CD14-positive monocyte (primary cell): Measurements from ENCODE around the gene HSPA4. TPM values are rescaled to one million over a fixed set of nuclear protein-coding genes. Genes with fewer than 3 reads are reported as not detected.

Experiments used
- DNase-seq, 3 donors: peaks; one replicate each; pipeline ENCODE4 v3.0.0-alpha.2; 2011 to 2022
- H2AFZ ChIP-seq: 2 replicates; pipeline ENCODE4 v1.6.0; 2012; ENCODE audit warnings: mild to moderate bottlenecking, low read depth, low read length, inconsistent platforms; ENCODE audit not compliant: insufficient read depth, poor library complexity, severe bottlenecking
- H3K27ac ChIP-seq, 2 donors: 1 replicate in 1 of 2; 2 replicates in 1 of 2; pipeline ENCODE4 v1.5.1; 2012 to 2013; ENCODE audit warnings: low read length in 2 of 2, control low read depth in 1 of 2, inconsistent platforms in 1 of 2, low read depth in 1 of 2, mild to moderate bottlenecking in 1 of 2
- H3K27me3 ChIP-seq, 2 donors: one replicate each; pipeline versions ENCODE4 v1.6.0 to v1.6.1; 2011 to 2013; ENCODE audit warnings: low read length in 2 of 2; ENCODE audit not compliant: control insufficient read depth in 2 of 2, insufficient read depth in 2 of 2
- H3K36me3 ChIP-seq, 2 donors: replicated peaks in 1 of 2; 1 replicate in 1 of 2; 2 replicates in 1 of 2; pipeline versions ENCODE4 v1.5.1 to v1.6.1; 2012 to 2013; ENCODE audit warnings: low read length in 2 of 2, control low read depth in 1 of 2, inconsistent platforms in 1 of 2, mild to moderate bottlenecking in 1 of 2; ENCODE audit not compliant: insufficient read depth in 2 of 2, control insufficient read depth in 1 of 2
- H3K4me1 ChIP-seq, 2 donors: 1 replicate in 1 of 2; 2 replicates in 1 of 2; pipeline versions ENCODE4 v1.5.1 to v1.6.1; 2012 to 2013; ENCODE audit warnings: low read length in 2 of 2, control low read depth in 1 of 2, inconsistent platforms in 1 of 2, mild to moderate bottlenecking in 1 of 2, moderate library complexity in 1 of 2; ENCODE audit not compliant: insufficient read depth in 2 of 2, control insufficient read depth in 1 of 2
- H3K4me2 ChIP-seq: replicated peaks from 2 replicates; pipeline ENCODE3; 2012; ENCODE audit warnings: low read length, moderate library complexity, mild to moderate bottlenecking; ENCODE audit not compliant: poor library complexity, severe bottlenecking; ENCODE audit errors: extremely low read depth
- H3K4me3 ChIP-seq, 3 experiments: fragments of 200-600 bp in 1 of 3; sonication (generic) in 1 of 3; replicated peaks in 1 of 3; 1 replicate in 2 of 3; 2 replicates in 1 of 3; pipeline ENCODE4 v1.5.1; 2011 to 2013; ENCODE audit warnings: low read length in 3 of 3, mild to moderate bottlenecking in 3 of 3, control low read depth in 2 of 3, low read depth in 2 of 3, inconsistent platforms in 1 of 3, moderate library complexity in 1 of 3
- H3K79me2 ChIP-seq: 2 replicates; pipeline ENCODE4 v1.6.0; 2012; ENCODE audit warnings: mild to moderate bottlenecking, control low read depth, inconsistent platforms, low read length, moderate library complexity; ENCODE audit not compliant: insufficient read depth
- H3K9ac ChIP-seq: 2 replicates; pipeline ENCODE4 v1.6.0; 2017; ENCODE audit warnings: low read length, mild to moderate bottlenecking; ENCODE audit not compliant: insufficient read depth, poor library complexity, severe bottlenecking
- H3K9me3 ChIP-seq, 2 donors: replicated peaks in 1 of 2; 1 replicate in 1 of 2; 2 replicates in 1 of 2; pipeline versions ENCODE4 v1.5.1 to v1.6.1; 2012 to 2013; ENCODE audit warnings: low read length in 2 of 2, control low read depth in 1 of 2; ENCODE audit not compliant: control insufficient read depth in 1 of 2, insufficient read depth in 1 of 2
- H4K20me1 ChIP-seq: 2 replicates; pipeline ENCODE4 v1.6.0; 2012; ENCODE audit warnings: mild to moderate bottlenecking, low read length, control low read depth, moderate library complexity; ENCODE audit not compliant: insufficient read depth
- H3K27ac Mint-ChIP-seq, 7 donors: one replicate each; pipeline ENCODE4 v1.8.0; 2020; ENCODE audit warnings: mild to moderate bottlenecking in 7 of 7, mixed read lengths in 7 of 7, moderate library complexity in 6 of 7, inconsistent platforms in 2 of 7
- H3K27me3 Mint-ChIP-seq, 3 donors: one replicate each; pipeline ENCODE4 v1.8.0; 2021 to 2022; ENCODE audit warnings: low read depth in 3 of 3, mild to moderate bottlenecking in 3 of 3, mixed read lengths in 3 of 3, moderate library complexity in 3 of 3, inconsistent platforms in 1 of 3
- H3K36me3 Mint-ChIP-seq, 2 donors: one replicate each; pipeline ENCODE4 v1.8.0; 2020; ENCODE audit warnings: mixed read lengths in 2 of 2, inconsistent platforms in 1 of 2, mild to moderate bottlenecking in 1 of 2
- H3K4me1 Mint-ChIP-seq: one replicate; pipeline ENCODE4 v1.8.0; 2020; ENCODE audit warnings: mild to moderate bottlenecking, mixed read lengths
- H3K4me3 Mint-ChIP-seq, 2 donors: one replicate each; pipeline ENCODE4 v1.8.0; 2020; ENCODE audit warnings: mild to moderate bottlenecking in 2 of 2, mixed read lengths in 2 of 2, moderate library complexity in 1 of 2
- H3K9me3 Mint-ChIP-seq, 7 donors: one replicate each; pipeline ENCODE4 v1.8.0; 2020 to 2022; ENCODE audit warnings: mixed read lengths in 7 of 7, mild to moderate bottlenecking in 6 of 7, moderate library complexity in 6 of 7, inconsistent platforms in 2 of 7
- CTCF ChIP-seq: fragments of 200-600 bp; IDR thresholded peaks from one replicate; pipeline ENCODE4 v1.8.0; 2022; ENCODE audit warnings: antibody characterized with exemption, mild to moderate bottlenecking
- WGBS: methylation state at CpG from one replicate; pipeline ENCODE4 v1.1.5; 2013; ENCODE audit warnings: missing lambda C conversion rate; ENCODE audit not compliant: insufficient coverage; 5-methylcytosine and 5-hydroxymethylcytosine counted together
- intact Hi-C, 2 donors: fragments of 100-400 bp; cut with micrococcal nuclease; formaldehyde crosslinking; loops; one replicate each; pipeline versions ENCODE4 v1.15.0 to v1.15.1; 2023
- polyA plus RNA-seq, 3 donors: library from polyadenylated mRNA; depleted of rRNA in 1 of 3; unstranded in 2 of 3; stranded (reverse) in 1 of 3; fragments of 300-500 nt in 2 of 3; fragments of >200 nt in 1 of 3; fragmentation: Illumina TruSeq in 2 of 3; gene quantifications; 1 replicate in 2 of 3; 2 replicates in 1 of 3; pipeline ENCODE4 v1.2.3, GENCODE V29; 2012 to 2021

HSPA4 gene
- polyA plus RNA-seq, 3 donors: 15.7 to 52.0 (median 27.7) TPM

GRCh38 chr5:133111299-133111698 lies 59.5 kb downstream of the HSPA4 start:
- WGBS: 0% methylated on average over 1 of the region's 9 CpGs
- no peak overlapping the region for H3K9ac ChIP-seq

GRCh38 chr5:133112026-133112660 lies 60.3 kb downstream of the HSPA4 start:
- no peak for TF ChIP-seq CTCF
- Histone ChIP-seq H2AFZ (no peak overlapping the region), H3K9ac (no peak overlapping the region), H3K27ac (no peak overlapping the region), H3K4me2 (no peak overlapping the region), H3K27me3 (no peaks in the 10 kb centered on the region), H3K4me1 (peaks cover 0 to 3% of the 10 kb centered on the region in 2 donors), H3K36me3 (no peaks in the 10 kb centered on the region), H3K4me3 (no peak overlapping the region), H3K9me3 (no peaks in the 10 kb centered on the region), H4K20me1 (no peaks in the 10 kb centered on the region), H3K79me2 (no peaks in the 10 kb centered on the region)
- WGBS: 98% methylated on average over 9 of the region's 13 CpGs
- no peak for DNase-seq
- intact Hi-C loops: loop anchor here (5.0 to 10.0 kb wide), 3 partner anchors 133 to 753 kb away; no protein-coding TSS in a partner anchor
- Mint-ChIP-seq H3K9me3 (no peaks in the 10 kb centered on the region), H3K36me3 (no peaks in the 10 kb centered on the region), H3K4me3 (no peak overlapping the region), H3K27ac (peak overlapping the region in 1 of 7 donors; percentile 8), H3K4me1 (peaks cover 14% of the 10 kb centered on the region), H3K27me3 (peaks cover 2 to 8% (median 7%) of the 10 kb centered on the region in 3 donors)

More at GRCh38 chr5:133111299-133111698, 59.5 kb downstream of the HSPA4 start:
- Mint-ChIP-seq H3K4me3 (no peak overlapping the region), H3K4me1 (peaks cover 14% of the 10 kb centered on the region), H3K36me3 (peaks cover 0 to under 1% of the 10 kb centered on the region in 2 donors), H3K27me3 (peaks cover 2 to 8% (median 7%) of the 10 kb centered on the region in 3 donors), H3K27ac (peak overlapping the region in 1 of 7 donors; percentile 65), H3K9me3 (no peaks in the 10 kb centered on the region)
- Histone ChIP-seq H3K4me2 (no peak overlapping the region), H3K36me3 (no peaks in the 10 kb centered on the region), H3K4me1 (peaks cover 0 to 3% of the 10 kb centered on the region in 2 donors), H3K27ac (no peak overlapping the region), H4K20me1 (no peaks in the 10 kb centered on the region), H2AFZ (peak overlapping the region; percentile 55), H3K9me3 (no peaks in the 10 kb centered on the region), H3K27me3 (no peaks in the 10 kb centered on the region), H3K79me2 (no peaks in the 10 kb centered on the region), H3K4me3 (no peak overlapping the region)
- peak; percentile 57 to 72 (median 63) for DNase-seq
- peak; percentile 89 for TF ChIP-seq CTCF
- intact Hi-C loops: loop anchor here (5.0 to 10.0 kb wide), 3 partner anchors 134 to 754 kb away; no protein-coding TSS in a partner anchor
